Astrocyte (in vitro differentiated cells and primary cell): ENCODE results near the gene WT1. TPM values are rescaled to one million over a fixed set of nuclear protein-coding genes. Genes with fewer than 3 reads are reported as not detected.

Source experiments
- DNase-seq: peaks from one replicate; pipeline ENCODE4 v3.0.0-alpha.2; 2010; ENCODE audit warnings: low read depth
- FAIRE-seq: peaks from 2 replicates; lab custom pipeline; 2011; peaks lifted over from hg19 to GRCh38; lab: Jason Lieb, UNC
- H2AFZ ChIP-seq: 2 replicates; pipeline ENCODE4 v1.6.0; 2012; ENCODE audit warnings: low read depth, low read length, inconsistent platforms
- H3K27ac ChIP-seq: 2 replicates; pipeline ENCODE4 v1.5.1; 2011; ENCODE audit warnings: low read depth, low read length, inconsistent platforms
- H3K27me3 ChIP-seq: 2 replicates; pipeline ENCODE4 v1.6.0; 2011; ENCODE audit warnings: low read length, inconsistent platforms; ENCODE audit not compliant: insufficient read depth
- H3K36me3 ChIP-seq: 2 replicates; pipeline ENCODE4 v1.5.1; 2011; ENCODE audit warnings: low read length, inconsistent platforms; ENCODE audit not compliant: insufficient read depth
- H3K4me1 ChIP-seq: 2 replicates; pipeline ENCODE4 v1.5.1; 2011; ENCODE audit warnings: low read length, inconsistent platforms; ENCODE audit not compliant: insufficient read depth
- H3K4me2 ChIP-seq: 2 replicates; pipeline ENCODE4 v1.6.0; 2012; ENCODE audit warnings: low read length, inconsistent platforms
- H3K4me3 ChIP-seq: 2 replicates; pipeline ENCODE4 v1.5.1; 2011; ENCODE audit warnings: low read depth, mild to moderate bottlenecking, low read length, inconsistent platforms; ENCODE audit not compliant: insufficient read depth
- H3K79me2 ChIP-seq: 2 replicates; pipeline ENCODE4 v1.6.0; 2012; ENCODE audit warnings: mild to moderate bottlenecking, low read length, inconsistent platforms; ENCODE audit not compliant: insufficient read depth
- H3K9ac ChIP-seq: 2 replicates; pipeline ENCODE4 v1.6.0; 2012; ENCODE audit warnings: mild to moderate bottlenecking, low read length, inconsistent platforms
- H3K9me3 ChIP-seq: 2 replicates; pipeline ENCODE4 v1.5.1; 2012; ENCODE audit warnings: low read depth, mild to moderate bottlenecking, low read length, inconsistent platforms; ENCODE audit not compliant: insufficient read depth
- H4K20me1 ChIP-seq: 2 replicates; pipeline ENCODE4 v1.6.0; 2012; ENCODE audit warnings: low read length, inconsistent platforms; ENCODE audit not compliant: insufficient read depth
- H3K27ac Mint-ChIP-seq: one replicate; pipeline ENCODE4 v1.8.0; 2021; ENCODE audit warnings: mild to moderate bottlenecking, mixed read lengths; ENCODE audit not compliant: unreplicated experiment
- H3K27me3 Mint-ChIP-seq: one replicate; pipeline ENCODE4 v1.8.0; 2021; ENCODE audit warnings: low read depth, mixed read lengths; ENCODE audit not compliant: unreplicated experiment
- H3K36me3 Mint-ChIP-seq: one replicate; pipeline ENCODE4 v1.8.0; 2021; ENCODE audit warnings: low read depth, mixed read lengths; ENCODE audit not compliant: unreplicated experiment
- H3K4me1 Mint-ChIP-seq: one replicate; pipeline ENCODE4 v1.8.0; 2021; ENCODE audit warnings: low read depth, mixed read lengths; ENCODE audit not compliant: unreplicated experiment
- H3K4me3 Mint-ChIP-seq: one replicate; pipeline ENCODE4 v1.8.0; 2021; ENCODE audit warnings: mild to moderate bottlenecking, moderate library complexity, mixed read lengths; ENCODE audit not compliant: unreplicated experiment
- H3K9me3 Mint-ChIP-seq: one replicate; pipeline ENCODE4 v1.8.0; 2021; ENCODE audit warnings: mild to moderate bottlenecking, mixed read lengths; ENCODE audit not compliant: unreplicated experiment
- EZH2 ChIP-seq: IDR thresholded peaks from 2 replicates; pipeline ENCODE4 v1.6.1; 2012; ENCODE audit warnings: mild to moderate bottlenecking, low read length, inconsistent platforms; ENCODE audit not compliant: insufficient read depth
- total RNA-seq: library from RNA; stranded (reverse); gene quantifications from 2 replicates; pipeline ENCODE4 v1.2.1, GENCODE V29; 2021
- TF ChIP-seq, protein P1 (sequence below): IDR thresholded peaks from 2 replicates; pipeline ENCODE4 v1.5.1; 2011; ENCODE audit warnings: low read depth, mild to moderate bottlenecking, inconsistent platforms, low read length, moderate library complexity; ENCODE audit not compliant: insufficient read depth

Gene WT1
- total RNA-seq, 1 donor from 2014 or later: 0.45 TPM

DNA sequence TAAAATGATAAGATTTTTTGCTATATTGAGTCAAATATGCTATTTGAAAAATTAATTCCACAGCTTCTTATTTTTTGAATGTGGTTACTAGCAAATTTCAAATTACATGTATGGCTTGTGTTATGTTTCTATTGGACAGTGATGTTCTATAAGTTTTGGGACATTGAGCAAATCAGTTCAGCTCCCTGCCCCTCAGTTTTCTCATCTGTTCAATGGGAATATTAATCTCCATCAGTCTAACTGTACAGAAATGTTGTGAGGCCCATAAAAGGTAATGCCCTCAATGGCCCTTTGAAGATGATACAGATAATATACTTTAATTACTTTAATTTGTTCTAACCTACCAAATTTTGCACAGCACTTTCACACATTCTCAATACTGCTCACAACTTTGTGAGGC lies 15.2 kb downstream of the WT1 start:
- peaks cover 25% of the 10 kb centered on the region for H3K27me3 Mint-ChIP-seq
- H3K9me3 Mint-ChIP-seq: no peaks in the 10 kb centered on the region

GRCh38 chr11:32418836-32419235 lies 16.5 kb downstream of the WT1 start:
- no peak overlapping the region for H3K9ac ChIP-seq
- no peaks in the 10 kb centered on the region for H3K36me3 ChIP-seq
- H3K4me1 Mint-ChIP-seq: peaks cover 36% of the 10 kb centered on the region
- peaks cover 15% of the 10 kb centered on the region for H3K27me3 ChIP-seq
- no peaks in the 10 kb centered on the region for H3K79me2 ChIP-seq
- H3K27me3 Mint-ChIP-seq: peaks cover 17% of the 10 kb centered on the region
- no peak overlapping the region for H3K27ac Mint-ChIP-seq
- H3K9me3 Mint-ChIP-seq: no peaks in the 10 kb centered on the region
- H4K20me1 ChIP-seq: no peaks in the 10 kb centered on the region
- H3K36me3 Mint-ChIP-seq: no peaks in the 10 kb centered on the region
- peak overlapping the region; percentile 29 for H3K4me2 ChIP-seq
- FAIRE-seq (no peak), DNase-seq (no peak)
- no peak overlapping the region for H3K27ac ChIP-seq
- H3K4me3 ChIP-seq: no peak overlapping the region
- no peak overlapping the region for H2AFZ ChIP-seq
- H3K9me3 ChIP-seq: no peaks in the 10 kb centered on the region
- no peak overlapping the region for H3K4me3 Mint-ChIP-seq
- no peaks in the 10 kb centered on the region for H3K4me1 ChIP-seq
- TF ChIP-seq, protein P1, sequence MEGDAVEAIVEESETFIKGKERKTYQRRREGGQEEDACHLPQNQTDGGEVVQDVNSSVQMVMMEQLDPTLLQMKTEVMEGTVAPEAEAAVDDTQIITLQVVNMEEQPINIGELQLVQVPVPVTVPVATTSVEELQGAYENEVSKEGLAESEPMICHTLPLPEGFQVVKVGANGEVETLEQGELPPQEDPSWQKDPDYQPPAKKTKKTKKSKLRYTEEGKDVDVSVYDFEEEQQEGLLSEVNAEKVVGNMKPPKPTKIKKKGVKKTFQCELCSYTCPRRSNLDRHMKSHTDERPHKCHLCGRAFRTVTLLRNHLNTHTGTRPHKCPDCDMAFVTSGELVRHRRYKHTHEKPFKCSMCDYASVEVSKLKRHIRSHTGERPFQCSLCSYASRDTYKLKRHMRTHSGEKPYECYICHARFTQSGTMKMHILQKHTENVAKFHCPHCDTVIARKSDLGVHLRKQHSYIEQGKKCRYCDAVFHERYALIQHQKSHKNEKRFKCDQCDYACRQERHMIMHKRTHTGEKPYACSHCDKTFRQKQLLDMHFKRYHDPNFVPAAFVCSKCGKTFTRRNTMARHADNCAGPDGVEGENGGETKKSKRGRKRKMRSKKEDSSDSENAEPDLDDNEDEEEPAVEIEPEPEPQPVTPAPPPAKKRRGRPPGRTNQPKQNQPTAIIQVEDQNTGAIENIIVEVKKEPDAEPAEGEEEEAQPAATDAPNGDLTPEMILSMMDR: no peak
- TF ChIP-seq EZH2: no peak

More for the DNA sequence above, 15.2 kb downstream of the WT1 start:
- Histone ChIP-seq H3K4me3 (no peak overlapping the region), H2AFZ (no peak overlapping the region), H3K36me3 (no peaks in the 10 kb centered on the region), H3K27me3 (peaks cover 25% of the 10 kb centered on the region), H3K4me1 (no peaks in the 10 kb centered on the region), H3K9me3 (no peaks in the 10 kb centered on the region), H4K20me1 (no peaks in the 10 kb centered on the region), H3K9ac (no peak overlapping the region), H3K27ac (no peak overlapping the region), H3K4me2 (no peak overlapping the region), H3K79me2 (no peaks in the 10 kb centered on the region)
- H3K36me3 Mint-ChIP-seq: no peaks in the 10 kb centered on the region
- FAIRE-seq: no peak
- H3K27ac Mint-ChIP-seq: no peak overlapping the region
- TF ChIP-seq, protein P1: no peak
- TF ChIP-seq EZH2: no peak
- DNase-seq: no peak
- no peak overlapping the region for H3K4me3 Mint-ChIP-seq
- peaks cover 36% of the 10 kb centered on the region for H3K4me1 Mint-ChIP-seq

DNA sequence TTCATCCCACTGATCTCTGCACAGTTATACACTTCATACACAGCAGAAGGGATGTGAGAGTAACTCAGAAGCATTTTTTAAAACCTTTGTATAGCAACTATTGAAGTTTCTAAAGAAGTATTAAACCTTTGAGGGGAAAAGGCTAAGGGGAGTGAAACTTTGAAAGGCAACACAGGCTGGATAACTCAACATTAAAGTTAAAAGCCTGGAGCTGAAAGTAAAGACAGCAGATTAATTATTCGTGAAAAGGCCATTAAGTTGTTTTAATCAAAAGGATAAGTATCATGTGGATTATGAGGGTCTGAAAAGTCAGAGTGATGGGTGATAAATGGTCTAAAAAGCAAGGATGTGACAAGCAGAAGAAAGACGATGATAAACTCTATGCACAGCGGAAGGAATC lies 17.5 kb downstream of the WT1 start:
- no peak overlapping the region for H3K9ac ChIP-seq
- no peaks in the 10 kb centered on the region for H3K79me2 ChIP-seq
- H3K4me1 ChIP-seq: no peaks in the 10 kb centered on the region
- H3K27me3 ChIP-seq: peaks cover 8% of the 10 kb centered on the region
- Mint-ChIP-seq H3K27ac (no peak overlapping the region), H3K4me1 (peaks cover 36% of the 10 kb centered on the region), H3K27me3 (peaks cover 10% of the 10 kb centered on the region), H3K4me3 (no peak overlapping the region), H3K9me3 (no peaks in the 10 kb centered on the region), H3K36me3 (no peaks in the 10 kb centered on the region)
- no peak overlapping the region for H2AFZ ChIP-seq
- no peak for DNase-seq
- no peaks in the 10 kb centered on the region for H3K9me3 ChIP-seq
- H3K36me3 ChIP-seq: no peaks in the 10 kb centered on the region
- no peak overlapping the region for H3K27ac ChIP-seq
- H3K4me2 ChIP-seq: no peak overlapping the region
- FAIRE-seq: no peak
- no peaks in the 10 kb centered on the region for H4K20me1 ChIP-seq
- TF ChIP-seq EZH2: no peak
- TF ChIP-seq, protein P1: no peak
- H3K4me3 ChIP-seq: no peak overlapping the region
